Thyroid gland (tissue), 4 donors: ENCODE measurements around the gene SLC4A4. TPM values are rescaled to one million over a fixed set of nuclear protein-coding genes. Genes with fewer than 3 reads are reported as not detected.

Source experiments
- DNase-seq, 2 donors: peaks; one replicate each; pipeline ENCODE4 v3.0.0-alpha.2; 2019
- H3K27ac ChIP-seq, 3 donors: fragments of 200-600 bp; sonication (generic); 1 replicate in 2 of 3; 2 replicates in 1 of 3; pipeline ENCODE4 v1.5.1; 2016 to 2019; ENCODE audit warnings: mild to moderate bottlenecking in 1 of 3, moderate library complexity in 1 of 3
- H3K27me3 ChIP-seq: fragments of 200-600 bp; sonication (generic); one replicate; pipeline ENCODE4 v1.5.1; 2019
- H3K36me3 ChIP-seq, 2 donors: fragments of 200-600 bp; sonication (generic); one replicate each; pipeline ENCODE4 v1.5.1; 2016 to 2019
- H3K4me1 ChIP-seq, 2 donors: fragments of 200-600 bp; sonication (generic); one replicate each; pipeline ENCODE4 v1.5.1; 2017 to 2019
- H3K4me3 ChIP-seq, 3 donors: fragments of 200-600 bp; sonication (generic); replicated peaks in 1 of 3; 1 replicate in 2 of 3; 2 replicates in 1 of 3; pipeline ENCODE4 v1.5.1; 2016; ENCODE audit warnings: mild to moderate bottlenecking in 1 of 3
- H3K9me3 ChIP-seq: fragments of 200-600 bp; sonication (generic); one replicate; pipeline ENCODE4 v1.5.1; 2017
- POLR2A ChIP-seq, 2 donors: fragments of 450-650 bp; IDR thresholded peaks; one replicate each; pipeline ENCODE4 v1.6.1; 2017; ENCODE audit warnings: antibody characterized with exemption in 2 of 2, mild to moderate bottlenecking in 2 of 2, moderate library complexity in 1 of 2
- WGBS, 2 donors: methylation state at CpG; one replicate each; pipeline ENCODE4 v1.1.5; 2017; 5-methylcytosine and 5-hydroxymethylcytosine counted together
- intact Hi-C: fragments of 100-400 bp; cut with DNase I; formaldehyde crosslinking; loops from one replicate; pipeline ENCODE4 v1.15.1; 2023
- total RNA-seq, 4 donors: library from RNA; depleted of rRNA; stranded (reverse); fragments of >200 nt; gene quantifications; one replicate each; pipeline ENCODE4 v1.2.3, GENCODE V29; 2016
- TF ChIP-seq, protein P1 (sequence below), 6 experiments: fragments of 200-600 bp in 3 of 6; fragments of 450-650 bp in 3 of 6; sonication (generic) in 3 of 6; IDR thresholded peaks; one replicate each; pipeline ENCODE4 v1.5.1; 2016 to 2019; ENCODE audit warnings: antibody characterized with exemption in 6 of 6, mild to moderate bottlenecking in 2 of 6, inconsistent platforms in 1 of 6, moderate library complexity in 1 of 6

SLC4A4 gene
- total RNA-seq, 4 donors from 2014 or later = 39.8 to 90.7 (median 72.8) TPM

DNA sequence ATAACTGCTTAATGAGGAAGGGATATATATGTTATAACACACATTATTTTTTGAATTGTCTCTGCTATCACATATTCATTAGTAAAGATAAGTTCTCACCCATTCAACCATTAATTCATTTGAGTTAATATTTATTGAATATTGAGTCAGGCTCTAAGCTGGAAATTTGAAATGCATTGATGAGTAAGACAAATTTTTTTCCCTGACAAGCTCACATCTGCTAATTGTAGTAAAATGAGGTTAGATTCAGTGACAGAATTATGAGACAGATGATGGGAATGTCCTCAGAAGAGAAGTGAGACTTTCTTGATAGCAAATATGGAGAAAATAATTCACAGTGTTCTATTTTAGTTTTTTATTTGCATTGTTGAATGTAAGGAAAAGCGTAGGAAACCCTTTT, 194.3 kb downstream of the SLC4A4 start:
- peaks cover 0 to under 1% of the 10 kb centered on the region in 2 donors for H3K4me1 ChIP-seq
- no peaks in the 10 kb centered on the region for H3K9me3 ChIP-seq
- DNase-seq = no peak
- intact Hi-C loops = no loop called here
- no peaks in the 10 kb centered on the region for H3K27me3 ChIP-seq
- H3K27ac ChIP-seq = no peak overlapping the region
- no peak for TF ChIP-seq POLR2A (IDR thresholded peaks at IDR 0.05)
- TF ChIP-seq, protein P1, sequence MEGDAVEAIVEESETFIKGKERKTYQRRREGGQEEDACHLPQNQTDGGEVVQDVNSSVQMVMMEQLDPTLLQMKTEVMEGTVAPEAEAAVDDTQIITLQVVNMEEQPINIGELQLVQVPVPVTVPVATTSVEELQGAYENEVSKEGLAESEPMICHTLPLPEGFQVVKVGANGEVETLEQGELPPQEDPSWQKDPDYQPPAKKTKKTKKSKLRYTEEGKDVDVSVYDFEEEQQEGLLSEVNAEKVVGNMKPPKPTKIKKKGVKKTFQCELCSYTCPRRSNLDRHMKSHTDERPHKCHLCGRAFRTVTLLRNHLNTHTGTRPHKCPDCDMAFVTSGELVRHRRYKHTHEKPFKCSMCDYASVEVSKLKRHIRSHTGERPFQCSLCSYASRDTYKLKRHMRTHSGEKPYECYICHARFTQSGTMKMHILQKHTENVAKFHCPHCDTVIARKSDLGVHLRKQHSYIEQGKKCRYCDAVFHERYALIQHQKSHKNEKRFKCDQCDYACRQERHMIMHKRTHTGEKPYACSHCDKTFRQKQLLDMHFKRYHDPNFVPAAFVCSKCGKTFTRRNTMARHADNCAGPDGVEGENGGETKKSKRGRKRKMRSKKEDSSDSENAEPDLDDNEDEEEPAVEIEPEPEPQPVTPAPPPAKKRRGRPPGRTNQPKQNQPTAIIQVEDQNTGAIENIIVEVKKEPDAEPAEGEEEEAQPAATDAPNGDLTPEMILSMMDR (IDR thresholded peaks at IDR 0.05) = no peak
- H3K36me3 ChIP-seq = no peaks in the 10 kb centered on the region
- no peak overlapping the region for H3K4me3 ChIP-seq
- WGBS, 2 donors = 84 to 94% methylated on average over 1 of the region's 1 CpG

DNA sequence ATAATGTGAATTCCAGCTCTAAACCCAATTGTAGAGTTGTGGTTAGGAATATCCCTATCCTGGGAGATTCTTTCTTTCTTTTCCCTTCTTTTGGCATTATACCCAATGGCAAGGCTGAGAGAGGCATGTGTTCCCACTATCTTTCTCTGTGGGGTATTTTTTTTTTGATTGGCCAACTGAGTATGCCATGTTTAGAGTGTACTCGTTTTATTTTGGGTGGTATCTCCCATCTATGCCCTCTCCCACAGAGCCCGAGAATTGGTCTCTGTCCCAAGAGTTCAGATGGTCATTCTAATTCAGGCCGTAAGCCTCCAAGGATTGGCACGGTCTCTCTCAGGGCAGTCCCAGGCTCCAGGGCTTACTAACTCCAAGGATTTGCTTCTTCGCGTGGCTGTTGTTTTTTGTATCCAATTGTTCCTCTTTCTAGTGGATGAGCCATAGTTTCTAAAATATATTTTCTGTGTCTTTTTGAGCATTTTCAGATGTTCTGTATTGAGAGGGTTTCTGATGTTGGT, 198.8 kb downstream of the SLC4A4 start:
- H3K4me1 ChIP-seq = peaks cover 10 to 11% of the 10 kb centered on the region in 2 donors
- 88 to 94% methylated on average over 6 of the region's 6 CpGs for WGBS, 2 donors
- intact Hi-C loops = no loop called here
- no peak for DNase-seq
- no peak overlapping the region for H3K27ac ChIP-seq
- H3K9me3 ChIP-seq = no peaks in the 10 kb centered on the region
- no peaks in the 10 kb centered on the region for H3K27me3 ChIP-seq
- no peaks in the 10 kb centered on the region for H3K36me3 ChIP-seq
- no peak overlapping the region for H3K4me3 ChIP-seq
- TF ChIP-seq, protein P1 (IDR thresholded peaks at IDR 0.05) = no peak
- no peak for TF ChIP-seq POLR2A (IDR thresholded peaks at IDR 0.05)

DNA sequence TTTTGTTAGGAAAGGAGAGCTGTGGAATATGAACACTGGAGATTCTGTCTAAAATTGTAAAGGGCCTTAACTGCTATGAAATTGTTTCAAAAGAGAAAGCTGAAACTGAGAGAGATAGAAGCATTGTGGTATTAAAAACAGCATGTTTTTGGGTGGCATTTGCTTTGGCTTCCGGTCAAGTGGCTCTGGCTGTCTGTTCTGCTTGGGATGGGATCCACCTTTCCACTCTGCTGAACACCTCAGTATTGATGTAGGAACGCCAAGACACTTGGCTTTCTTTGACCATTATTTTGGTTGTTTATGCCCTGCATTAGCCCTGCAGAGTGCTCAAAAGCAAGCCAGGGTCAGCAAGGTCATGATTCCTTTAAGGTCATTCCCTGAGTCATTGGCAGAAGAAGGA, 199.7 kb downstream of the SLC4A4 start:
- TF ChIP-seq, protein P1 (IDR thresholded peaks at IDR 0.05) = no peak
- TF ChIP-seq POLR2A (IDR thresholded peaks at IDR 0.05) = no peak
- Histone ChIP-seq H3K4me1 (peaks cover 10 to 11% of the 10 kb centered on the region in 2 donors), H3K27ac (peak overlapping the region in 1 of 3 donors; percentile 31), H3K4me3 (no peak overlapping the region), H3K9me3 (no peaks in the 10 kb centered on the region), H3K36me3 (no peaks in the 10 kb centered on the region), H3K27me3 (no peaks in the 10 kb centered on the region)
- WGBS, 2 donors = 42 to 44% methylated on average over 2 of the region's 2 CpGs
- DNase-seq = peak; percentile 49 to 57
- intact Hi-C loops = no loop called here

- no peaks in the 10 kb centered on the region for H3K36me3 ChIP-seq
- TF ChIP-seq POLR2A (IDR thresholded peaks at IDR 0.05) = no peak
- TF ChIP-seq, protein P1 (IDR thresholded peaks at IDR 0.05) = no peak
- intact Hi-C loops = no loop called here
- H3K9me3 ChIP-seq = no peaks in the 10 kb centered on the region
- WGBS, 2 donors = 79 to 83% methylated on average over 4 of the region's 4 CpGs
- peaks cover 10 to 11% of the 10 kb centered on the region in 2 donors for H3K4me1 ChIP-seq
- H3K4me3 ChIP-seq = no peak overlapping the region
- H3K27ac ChIP-seq = no peak overlapping the region
- DNase-seq = no peak
- no peaks in the 10 kb centered on the region for H3K27me3 ChIP-seq
Observed at GRCh38 chr4:71540749-71541269, 202.0 kb downstream of the SLC4A4 start.

DNA sequence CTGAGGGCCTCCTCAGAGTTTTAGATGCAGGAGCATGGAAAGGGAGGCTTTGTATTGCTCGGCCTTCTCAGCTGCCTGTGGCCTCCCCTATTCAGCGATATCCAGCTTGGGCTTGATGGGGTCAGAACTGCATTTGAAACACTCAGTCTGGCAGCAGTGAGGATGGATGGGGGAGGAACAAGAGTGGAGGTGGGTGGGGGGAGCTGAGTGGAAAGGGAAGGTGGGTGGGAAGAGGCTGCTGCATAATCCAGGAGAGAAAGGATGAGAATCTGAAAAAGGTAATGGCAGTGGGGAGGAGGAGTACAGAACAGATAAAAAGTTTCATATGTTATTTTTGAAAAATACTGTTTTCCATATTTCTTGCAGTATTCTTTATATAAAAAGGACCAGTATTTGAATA, 202.7 kb downstream of the SLC4A4 start:
- peaks cover 10 to 11% of the 10 kb centered on the region in 2 donors for H3K4me1 ChIP-seq
- H3K27ac ChIP-seq = no peak overlapping the region
- 93% methylated on average over 2 of the region's 2 CpGs for WGBS, 2 donors
- H3K27me3 ChIP-seq = no peaks in the 10 kb centered on the region
- no peaks in the 10 kb centered on the region for H3K36me3 ChIP-seq
- no peak overlapping the region for H3K4me3 ChIP-seq
- no peak for TF ChIP-seq POLR2A (IDR thresholded peaks at IDR 0.05)
- TF ChIP-seq, protein P1 (IDR thresholded peaks at IDR 0.05) = no peak
- DNase-seq = no peak
- H3K9me3 ChIP-seq = no peaks in the 10 kb centered on the region
- intact Hi-C loops = no loop called here
